ENCODE measurements around the gene USP20.
"Not testable (repeated sequence)": the region's sequence is repeated elsewhere in the genome, so short reads cannot be mapped to it uniquely, and the experiment has no call there.

USP20 gene

DNA sequence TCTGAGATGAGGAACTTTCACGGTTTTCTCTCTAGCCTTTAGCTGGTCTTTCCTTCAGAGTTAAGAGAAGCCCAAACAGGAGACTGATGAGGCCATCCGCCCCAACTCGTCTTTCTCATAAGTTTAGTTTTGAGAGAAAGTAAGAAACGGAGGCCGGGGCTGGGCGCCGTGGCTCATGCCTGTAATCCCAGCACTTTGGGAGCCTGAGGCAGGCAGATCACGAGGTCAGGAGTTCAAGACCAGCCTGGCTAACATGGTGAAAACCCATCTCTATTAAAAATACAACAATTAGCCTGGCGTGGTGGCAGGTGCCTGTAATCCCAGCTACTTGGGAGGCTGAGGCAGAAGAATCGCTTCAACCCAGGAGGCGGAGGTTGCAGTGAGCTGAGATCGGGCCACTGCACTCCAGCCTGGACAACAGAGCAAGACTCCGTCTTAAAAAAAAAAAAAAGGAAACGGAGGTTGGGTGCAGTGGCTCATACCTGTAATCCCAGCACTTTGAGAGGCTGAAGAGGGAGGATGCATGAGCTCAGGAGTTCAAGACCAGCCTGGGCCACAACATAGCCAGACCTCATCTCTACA lies 55.6 kb downstream of the USP20 start:
- DNase-seq (ENCODE audit: low spot score): not testable (repeated sequence)

DNA sequence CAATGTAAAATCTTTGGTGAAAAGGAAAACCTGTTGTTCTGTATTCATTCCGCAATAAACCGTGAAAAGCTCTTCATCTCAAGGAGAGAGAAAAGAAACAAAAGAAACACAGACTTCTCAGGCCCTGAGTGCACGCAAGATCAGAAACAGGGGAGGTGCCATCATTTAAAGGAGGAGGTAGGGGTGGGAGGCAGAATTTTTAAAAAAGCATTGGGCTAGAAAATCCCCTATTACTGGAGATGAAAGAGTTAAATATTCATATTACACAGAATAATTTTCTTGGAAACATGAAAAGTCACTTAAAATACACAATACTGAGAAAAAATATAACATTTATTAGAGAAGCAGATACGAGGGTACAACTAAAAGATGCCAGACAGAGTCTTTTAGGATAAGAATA lies 56.3 kb downstream of the USP20 start:
- DNase-seq (ENCODE audit: low spot score): no peak

GRCh38 chr9:129894120-129894823 lies 59.0 kb downstream of the USP20 start:
- no peak for DNase-seq (ENCODE audit: low spot score)

GRCh38 chr9:129895376-129896268 lies 60.4 kb downstream of the USP20 start:
- DNase-seq (ENCODE audit: low spot score): no peak

DNA sequence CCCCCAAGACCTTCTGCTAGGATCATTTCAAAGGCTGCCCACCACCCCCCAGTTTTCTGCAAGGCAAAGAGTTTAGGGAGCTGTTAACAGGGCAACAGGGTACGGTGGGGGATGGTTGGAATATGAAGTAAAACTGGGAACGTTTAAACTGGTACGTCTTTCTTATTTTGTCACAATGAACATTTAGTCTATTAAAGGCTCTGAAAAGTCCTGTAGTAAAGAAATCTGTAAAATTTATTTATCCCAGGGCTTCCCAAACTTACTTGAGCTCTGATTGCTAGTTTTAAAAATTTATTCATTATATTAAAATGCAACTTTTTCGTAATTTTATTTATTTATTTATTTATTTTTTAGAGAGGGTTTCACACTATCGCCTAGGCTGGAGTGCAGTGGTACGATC lies 62.0 kb downstream of the USP20 start:
- no peak for DNase-seq (ENCODE audit: low spot score)

GRCh38 chr9:129898185-129898584 lies 62.9 kb downstream of the USP20 start:
- no peak for DNase-seq (ENCODE audit: low spot score)

GRCh38 chr9:129899620-129900019 lies 64.4 kb downstream of the USP20 start:
- DNase-seq (ENCODE audit: low spot score): no peak

DNA sequence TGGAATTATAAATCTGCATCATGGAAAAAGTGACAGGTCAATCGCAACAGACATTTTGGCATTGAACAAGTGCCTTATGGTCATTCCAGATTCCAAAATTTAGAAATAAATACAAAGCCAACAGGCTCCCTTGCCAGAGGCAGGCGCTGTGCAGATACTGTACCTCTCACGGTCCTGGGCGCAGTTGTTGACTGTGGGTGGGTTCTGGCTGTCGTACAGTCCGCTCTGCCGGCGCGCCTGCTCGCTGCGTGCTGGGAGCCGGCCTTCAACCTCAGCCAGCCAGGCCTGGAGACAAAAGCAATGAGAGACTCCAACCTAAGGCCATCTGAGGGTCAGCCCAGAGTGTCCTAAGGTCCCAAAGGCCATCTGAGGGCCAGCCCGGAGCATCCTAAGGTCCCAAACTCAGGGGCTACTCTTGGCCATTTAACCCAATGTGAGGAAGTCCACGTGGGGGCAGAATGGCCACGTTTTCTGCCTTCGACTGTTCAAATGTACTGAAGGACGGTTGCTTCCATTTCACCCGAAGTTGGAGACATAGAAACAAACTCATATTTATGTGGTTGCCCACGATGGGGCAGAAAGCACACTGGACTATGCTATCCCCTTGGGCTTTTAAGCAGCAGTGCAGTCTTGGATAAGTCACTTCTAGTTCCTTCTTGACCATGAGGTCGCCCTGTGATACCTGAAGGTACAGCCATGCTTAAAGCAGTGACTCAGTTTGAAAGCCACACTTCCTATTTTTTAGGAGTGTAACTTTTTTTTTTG lies 65.2 kb downstream of the USP20 start:
- DNase-seq (ENCODE audit: low spot score): no peak

GRCh38 chr9:129901993-129902739 lies 66.9 kb downstream of the USP20 start:
- no peak for DNase-seq (ENCODE audit: low spot score)

GRCh38 chr9:129902740-129903134 lies 67.5 kb downstream of the USP20 start:
- DNase-seq (ENCODE audit: low spot score): no peak

DNA sequence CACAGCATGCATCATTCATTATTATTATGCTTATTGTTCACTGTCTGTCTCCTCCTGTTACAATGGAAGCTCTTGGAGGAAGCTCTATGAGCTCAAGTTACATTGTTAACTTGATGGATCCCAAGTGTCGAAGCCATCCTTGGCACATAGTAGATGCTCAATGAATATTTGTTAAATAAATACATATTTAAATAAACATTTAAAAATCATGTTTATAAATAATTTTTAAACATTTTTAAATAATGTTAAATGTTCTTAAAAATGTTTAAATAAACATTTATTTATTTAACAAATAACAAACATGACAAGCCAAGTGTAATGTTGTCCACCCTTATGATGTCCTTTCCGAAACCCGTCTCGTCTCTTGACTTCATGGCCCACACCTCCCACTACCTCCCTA lies 69.5 kb downstream of the USP20 start:
- DNase-seq (ENCODE audit: low spot score): no peak

GRCh38 chr9:129906298-129906697 lies 71.0 kb downstream of the USP20 start:
- no peak for DNase-seq (ENCODE audit: low spot score)

GRCh38 chr9:129907201-129907600 lies 71.9 kb downstream of the USP20 start:
- no peak for DNase-seq (ENCODE audit: low spot score)

DNA sequence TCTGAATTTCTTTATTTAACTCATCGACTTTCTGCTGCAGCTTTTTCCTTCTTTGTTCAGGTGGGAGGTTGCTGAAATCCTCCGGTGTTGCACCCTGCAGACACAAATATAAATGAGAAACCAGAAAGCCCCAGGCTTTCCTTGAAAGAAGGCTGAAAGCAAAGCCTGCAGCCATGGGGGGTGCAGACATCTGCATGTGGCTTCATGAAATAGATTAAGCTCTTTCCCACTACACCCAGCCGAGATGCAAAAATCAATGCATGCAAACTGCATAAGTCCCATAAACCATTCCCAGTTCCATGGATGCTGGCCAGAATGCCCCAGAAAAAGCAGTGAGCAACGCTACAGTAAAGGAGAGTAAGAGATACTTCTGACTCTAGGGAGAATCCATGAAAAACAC lies 73.6 kb downstream of the USP20 start:
- DNase-seq (ENCODE audit: low spot score): no peak

DNA sequence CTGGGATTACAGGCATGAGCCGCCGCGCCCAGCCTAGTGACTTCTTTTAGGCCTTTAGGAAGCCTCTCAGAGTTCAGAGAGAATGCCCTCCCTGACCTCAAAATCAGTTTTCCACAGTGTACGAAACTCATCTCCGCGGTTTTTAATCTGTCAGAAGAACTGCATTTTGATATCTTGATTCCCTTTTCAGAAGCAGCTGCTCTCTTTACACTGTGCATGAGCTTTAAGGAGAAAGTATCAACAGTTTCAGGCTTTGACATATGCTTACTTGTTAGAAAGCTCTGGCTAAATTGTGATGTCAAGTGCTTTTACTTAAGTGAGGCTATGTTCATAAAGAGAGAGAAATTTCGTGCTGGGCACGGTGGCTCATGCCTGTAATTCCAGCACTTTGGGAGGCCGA lies 74.6 kb downstream of the USP20 start:
- DNase-seq (ENCODE audit: low spot score): no peak

GRCh38 chr9:129910628-129911567 lies 75.6 kb downstream of the USP20 start:
- no peak for DNase-seq (ENCODE audit: low spot score)

GRCh38 chr9:129914051-129914450 lies 78.8 kb downstream of the USP20 start:
- no peak for DNase-seq (ENCODE audit: low spot score)

DNA sequence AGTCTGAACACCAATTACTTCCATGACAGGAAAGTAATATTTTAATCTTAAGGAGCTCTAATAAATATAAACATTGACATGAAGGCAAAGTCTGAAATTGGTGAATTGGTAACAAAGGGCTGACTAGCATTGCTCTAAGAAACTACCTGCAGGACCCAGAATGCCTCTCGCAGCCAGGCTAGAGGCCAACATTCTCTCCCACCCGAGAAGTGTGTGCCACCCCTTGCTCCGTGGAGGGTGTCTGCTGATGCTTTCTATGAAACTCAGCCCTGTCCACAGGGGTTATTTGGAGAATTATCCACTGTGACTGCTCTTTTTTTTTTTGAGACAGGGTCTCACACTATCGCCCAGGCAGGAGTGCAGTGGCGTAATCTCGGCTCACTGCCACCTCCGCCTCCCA lies 81.4 kb downstream of the USP20 start:
- no peak for DNase-seq (ENCODE audit: low spot score)

GRCh38 chr9:129918296-129918950 lies 83.2 kb downstream of the USP20 start:
- no peak for DNase-seq (ENCODE audit: low spot score)

- no peak for DNase-seq (ENCODE audit: low spot score)
Measured at GRCh38 chr9:129919277-129919676, 84.0 kb downstream of the USP20 start.

Measured in putamen (tissue), 1 donor.